HG03066 (cell line): ENCODE data around the gene ANKS1A.

Experiments
- ATAC-seq: cut with Tn5 transposase; IDR thresholded peaks from one replicate; pipeline ENCODE4 v1.9.1; 2021; ENCODE audit warnings: low read depth; ENCODE audit not compliant: unreplicated experiment

Gene ANKS1A

GRCh38 chr6:35139924-35140638 lies 251.0 kb downstream of the ANKS1A start:
- no peak for ATAC-seq

DNA sequence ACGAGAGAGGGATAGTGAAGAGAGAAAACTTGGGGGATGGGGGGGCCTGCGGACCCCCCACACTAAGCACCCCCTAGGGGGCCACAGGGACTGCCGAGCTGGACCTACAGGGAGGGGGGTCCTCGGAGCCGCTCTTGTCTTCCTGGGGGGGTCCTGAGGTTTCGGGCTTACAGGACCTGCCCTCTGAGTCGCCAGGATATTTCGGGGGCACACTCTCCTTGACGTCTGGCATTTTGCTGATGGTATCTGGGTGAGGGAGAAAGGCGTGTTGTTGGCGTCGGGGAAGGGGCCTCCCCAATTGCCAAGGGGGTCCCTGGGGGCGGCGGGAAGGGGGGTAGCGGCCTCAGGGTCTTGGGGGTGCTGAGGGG lies 251.6 kb downstream of the ANKS1A start:
- ATAC-seq, result no peak
